Measurements from ENCODE around the gene NELL1. TPM values are rescaled to one million over a fixed set of nuclear protein-coding genes. Genes with fewer than 3 reads are reported as not detected.

Gene NELL1
- polyA plus RNA-seq, 1 experiment = not detected

- ChIA-PET CTCF (no interaction called here), POLR2A (no interaction called here)
- no peak for TF ChIP-seq CTCF (IDR thresholded peaks at IDR 0.05; ENCODE audit: low read depth, low read length)
- Histone ChIP-seq H3K4me3 (ENCODE audit: low read depth, low read length) (no peak overlapping the region), H3K27ac (ENCODE audit: low read depth, low read length) (no peak overlapping the region), H3K27me3 (ENCODE audit: control insufficient read depth, insufficient read depth, low read length) (no peaks in the 10 kb centered on the region), H3K9me3 (ENCODE audit: control insufficient read depth, insufficient read depth, low read length) (peaks cover 27% of the 10 kb centered on the region)
- no peak for DNase-seq (ENCODE audit: low read depth, low spot score)
These were observed 90.2 kb downstream of the NELL1 start for GRCh38 chr11:20759541-20759940.

GRCh38 chr11:20760811-20761210 is 91.4 kb downstream of the NELL1 start:
- DNase-seq (ENCODE audit: low read depth, low spot score) = no peak
- CTCF ChIA-PET = no interaction called here
- H3K9me3 ChIP-seq (ENCODE audit: control insufficient read depth, insufficient read depth, low read length) = peaks cover 27% of the 10 kb centered on the region
- no peak overlapping the region for H3K27ac ChIP-seq (ENCODE audit: low read depth, low read length)
- no peaks in the 10 kb centered on the region for H3K27me3 ChIP-seq (ENCODE audit: control insufficient read depth, insufficient read depth, low read length)
- POLR2A ChIA-PET = no interaction called here
- no peak for TF ChIP-seq CTCF (IDR thresholded peaks at IDR 0.05; ENCODE audit: low read depth, low read length)
- no peak overlapping the region for H3K4me3 ChIP-seq (ENCODE audit: low read depth, low read length)

- ChIA-PET POLR2A (no interaction called here), CTCF (no interaction called here)
- no peak for DNase-seq (ENCODE audit: low read depth, low spot score)
- Histone ChIP-seq H3K27me3 (ENCODE audit: control insufficient read depth, insufficient read depth, low read length) (no peaks in the 10 kb centered on the region), H3K4me3 (ENCODE audit: low read depth, low read length) (no peak overlapping the region), H3K9me3 (ENCODE audit: control insufficient read depth, insufficient read depth, low read length) (peaks cover 26% of the 10 kb centered on the region), H3K27ac (ENCODE audit: low read depth, low read length) (no peak overlapping the region)
- TF ChIP-seq CTCF (IDR thresholded peaks at IDR 0.05; ENCODE audit: low read depth, low read length) = no peak
These were observed 92.9 kb downstream of the NELL1 start for GRCh38 chr11:20762116-20762844.

GRCh38 chr11:20762980-20763379 is 93.6 kb downstream of the NELL1 start:
- Histone ChIP-seq H3K27me3 (ENCODE audit: control insufficient read depth, insufficient read depth, low read length) (no peaks in the 10 kb centered on the region), H3K9me3 (ENCODE audit: control insufficient read depth, insufficient read depth, low read length) (peaks cover 26% of the 10 kb centered on the region), H3K27ac (ENCODE audit: low read depth, low read length) (no peak overlapping the region), H3K4me3 (ENCODE audit: low read depth, low read length) (no peak overlapping the region)
- ChIA-PET POLR2A (no interaction called here), CTCF (no interaction called here)
- DNase-seq (ENCODE audit: low read depth, low spot score) = no peak
- TF ChIP-seq CTCF (IDR thresholded peaks at IDR 0.05; ENCODE audit: low read depth, low read length) = no peak

GRCh38 chr11:20770414-20770946 is 101.1 kb downstream of the NELL1 start:
- ChIA-PET CTCF (no interaction called here), POLR2A (no interaction called here)
- Histone ChIP-seq H3K9me3 (ENCODE audit: control insufficient read depth, insufficient read depth, low read length) (peaks cover 22% of the 10 kb centered on the region), H3K27ac (ENCODE audit: low read depth, low read length) (no peak overlapping the region), H3K27me3 (ENCODE audit: control insufficient read depth, insufficient read depth, low read length) (no peaks in the 10 kb centered on the region), H3K4me3 (ENCODE audit: low read depth, low read length) (no peak overlapping the region)
- no peak for TF ChIP-seq CTCF (IDR thresholded peaks at IDR 0.05; ENCODE audit: low read depth, low read length)
- DNase-seq (ENCODE audit: low read depth, low spot score) = no peak
